Hepatocyte (in vitro differentiated cells): ENCODE data around the gene SEC63. TPM values are rescaled to one million over a fixed set of nuclear protein-coding genes. Genes with fewer than 3 reads are reported as not detected.
A peak's percentile ranks its signal among the peaks of the same experiment; 100 is the strongest.

Experiments used
- DNase-seq: peaks from one replicate; pipeline ENCODE4 v3.0.0-alpha.2; 2016; ENCODE audit warnings: low spot score
- H2AFZ ChIP-seq: fragments of 200-600 bp; sonication (generic); 2 replicates; pipeline ENCODE4 v1.6.0; 2016; ENCODE audit warnings: antibody characterized with exemption, mild to moderate bottlenecking
- H3K27ac ChIP-seq: fragments of 200-600 bp; sonication (generic); 2 replicates; pipeline ENCODE4 v1.5.1; 2016; ENCODE audit warnings: mild to moderate bottlenecking
- H3K27me3 ChIP-seq: fragments of 200-600 bp; sonication (generic); 2 replicates; pipeline ENCODE4 v1.6.1; 2016
- H3K36me3 ChIP-seq: fragments of 200-600 bp; sonication (generic); replicated peaks from 2 replicates; pipeline ENCODE4 v1.5.1; 2016; ENCODE audit warnings: low read depth; ENCODE audit not compliant: insufficient read depth
- H3K4me1 ChIP-seq: fragments of 200-600 bp; sonication (generic); 2 replicates; pipeline ENCODE4 v1.5.1; 2016; ENCODE audit warnings: mild to moderate bottlenecking, moderate library complexity; ENCODE audit not compliant: insufficient read depth
- H3K4me2 ChIP-seq: fragments of 200-600 bp; sonication (generic); 2 replicates; pipeline ENCODE4 v1.6.0; 2016
- H3K4me3 ChIP-seq: fragments of 200-600 bp; sonication (generic); 2 replicates; pipeline ENCODE4 v1.5.1; 2016; ENCODE audit warnings: mild to moderate bottlenecking
- H3K79me2 ChIP-seq: fragments of 200-600 bp; sonication (generic); 2 replicates; pipeline ENCODE4 v1.6.0; 2017; ENCODE audit warnings: mild to moderate bottlenecking
- H3K9me2 ChIP-seq: fragments of 200-600 bp; sonication (generic); replicated peaks from 2 replicates; pipeline ENCODE4 v1.6.0; 2017; ENCODE audit warnings: mild to moderate bottlenecking; ENCODE audit not compliant: insufficient read depth
- H3K9me3 ChIP-seq: fragments of 200-600 bp; sonication (generic); 2 replicates; pipeline ENCODE4 v1.5.1; 2016; ENCODE audit warnings: low read depth, mild to moderate bottlenecking
- H4K20me1 ChIP-seq: fragments of 200-600 bp; sonication (generic); 2 replicates; pipeline ENCODE4 v1.6.0; 2016; ENCODE audit warnings: mild to moderate bottlenecking; ENCODE audit not compliant: insufficient read depth, poor library complexity, severe bottlenecking
- EZH2 ChIP-seq: fragments of 200-600 bp; sonication (generic); IDR thresholded peaks from 2 replicates; pipeline ENCODE4 v1.6.1; 2016; ENCODE audit warnings: antibody characterized with exemption, mild to moderate bottlenecking, borderline replicate concordance
- EZH2phosphoT487 ChIP-seq: fragments of 200-600 bp; sonication (generic); IDR thresholded peaks from one replicate; pipeline ENCODE4 v1.6.1; 2018; ENCODE audit warnings: antibody characterized with exemption, mild to moderate bottlenecking, low read depth, moderate library complexity; ENCODE audit not compliant: unreplicated experiment, severe bottlenecking
- WGBS: methylation state at CpG from one replicate; pipeline ENCODE4 v1.1.6; 2016; ENCODE audit warnings: low lambda C conversion rate; ENCODE audit errors: missing lambda C conversion rate; 5-methylcytosine and 5-hydroxymethylcytosine counted together
- polyA plus RNA-seq: library from polyadenylated mRNA; unstranded; fragments of >200 nt; fragmentation: Nextera tagmentation; extraction: Ambion mirVana; gene quantifications from 2 replicates; pipeline ENCODE4 v1.2.1, GENCODE V29; 2016
- total RNA-seq: library from RNA; depleted of rRNA; stranded (reverse); fragments of >200 nt; gene quantifications from 2 replicates; pipeline ENCODE4 v1.2.3, GENCODE V29; 2014
- TF ChIP-seq, protein P1 (sequence below): fragments of 200-600 bp; sonication (generic); IDR thresholded peaks from 2 replicates; pipeline ENCODE4 v1.5.1; 2016; ENCODE audit warnings: antibody characterized with exemption, mild to moderate bottlenecking; ENCODE audit not compliant: poor library complexity

SEC63 gene
- total and polyA plus RNA-seq, 2 experiments from 2014 or later, result 36.6 to 131 TPM

DNA sequence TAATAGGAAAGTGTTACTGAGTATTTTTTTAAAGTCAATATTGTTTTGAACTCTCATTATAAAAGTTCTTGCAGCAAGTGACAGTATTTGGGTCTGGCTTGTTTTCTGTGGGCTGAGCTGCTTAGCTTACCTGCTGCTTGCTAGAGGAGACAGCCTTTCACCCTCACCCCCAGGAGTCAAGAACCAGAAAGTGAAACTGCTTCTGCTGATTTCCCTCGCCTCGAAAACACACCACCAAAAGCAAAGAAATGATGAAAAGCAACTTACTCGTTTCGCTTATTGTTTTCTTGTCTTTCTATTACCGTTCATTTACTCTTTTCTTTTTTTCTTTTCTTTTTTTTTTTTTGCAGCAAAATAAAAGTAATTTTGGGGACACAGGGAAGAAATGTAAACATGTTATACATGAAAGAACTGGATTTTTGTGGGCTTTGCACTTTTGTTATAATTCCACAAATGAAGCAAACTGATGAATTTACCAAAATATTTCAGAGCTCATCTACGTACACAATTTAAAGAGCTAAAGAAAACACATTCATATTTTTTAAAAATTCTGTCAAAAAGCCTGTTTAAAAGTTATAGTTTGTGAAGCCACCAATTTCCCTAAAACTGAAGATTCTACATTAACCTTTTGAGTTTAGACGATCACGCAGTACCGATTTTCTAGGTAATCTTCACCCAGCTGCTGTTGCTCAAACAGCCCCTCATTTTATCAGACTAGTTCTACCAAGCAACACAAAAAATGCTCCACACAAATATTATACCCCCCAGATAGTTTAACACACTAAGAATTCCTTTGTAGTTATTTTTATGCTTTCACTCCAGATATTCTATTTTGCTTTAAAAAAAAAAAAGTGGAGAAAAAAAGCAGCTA lies 135.6 kb downstream of the SEC63 start:
- 68% methylated on average over 9 of the region's 9 CpGs for WGBS
- Histone ChIP-seq H4K20me1 (no peaks in the 10 kb centered on the region), H3K4me3 (no peak overlapping the region), H3K36me3 (no peaks in the 10 kb centered on the region), H3K9me2 (no peaks in the 10 kb centered on the region), H3K27ac (no peak overlapping the region), H3K4me1 (peaks cover 17% of the 10 kb centered on the region), H3K4me2 (peak overlapping the region; percentile 27), H3K27me3 (no peaks in the 10 kb centered on the region), H3K9me3 (no peaks in the 10 kb centered on the region), H3K79me2 (no peaks in the 10 kb centered on the region), H2AFZ (no peak overlapping the region)
- DNase-seq, result no peak
- TF ChIP-seq EZH2phosphoT487 (no peak), EZH2 (no peak)
- TF ChIP-seq, protein P1, sequence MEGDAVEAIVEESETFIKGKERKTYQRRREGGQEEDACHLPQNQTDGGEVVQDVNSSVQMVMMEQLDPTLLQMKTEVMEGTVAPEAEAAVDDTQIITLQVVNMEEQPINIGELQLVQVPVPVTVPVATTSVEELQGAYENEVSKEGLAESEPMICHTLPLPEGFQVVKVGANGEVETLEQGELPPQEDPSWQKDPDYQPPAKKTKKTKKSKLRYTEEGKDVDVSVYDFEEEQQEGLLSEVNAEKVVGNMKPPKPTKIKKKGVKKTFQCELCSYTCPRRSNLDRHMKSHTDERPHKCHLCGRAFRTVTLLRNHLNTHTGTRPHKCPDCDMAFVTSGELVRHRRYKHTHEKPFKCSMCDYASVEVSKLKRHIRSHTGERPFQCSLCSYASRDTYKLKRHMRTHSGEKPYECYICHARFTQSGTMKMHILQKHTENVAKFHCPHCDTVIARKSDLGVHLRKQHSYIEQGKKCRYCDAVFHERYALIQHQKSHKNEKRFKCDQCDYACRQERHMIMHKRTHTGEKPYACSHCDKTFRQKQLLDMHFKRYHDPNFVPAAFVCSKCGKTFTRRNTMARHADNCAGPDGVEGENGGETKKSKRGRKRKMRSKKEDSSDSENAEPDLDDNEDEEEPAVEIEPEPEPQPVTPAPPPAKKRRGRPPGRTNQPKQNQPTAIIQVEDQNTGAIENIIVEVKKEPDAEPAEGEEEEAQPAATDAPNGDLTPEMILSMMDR, result no peak

GRCh38 chr6:107821591-107821990 lies 136.4 kb downstream of the SEC63 start:
- Histone ChIP-seq H4K20me1 (no peaks in the 10 kb centered on the region), H3K27me3 (no peaks in the 10 kb centered on the region), H3K36me3 (no peaks in the 10 kb centered on the region), H3K27ac (no peak overlapping the region), H3K4me3 (no peak overlapping the region), H3K9me2 (no peaks in the 10 kb centered on the region), H2AFZ (no peak overlapping the region), H3K9me3 (no peaks in the 10 kb centered on the region), H3K4me2 (no peak overlapping the region), H3K4me1 (peaks cover 23% of the 10 kb centered on the region), H3K79me2 (no peaks in the 10 kb centered on the region)
- 78% methylated on average over 5 of the region's 5 CpGs for WGBS
- DNase-seq, result no peak
- TF ChIP-seq, protein P1, result no peak
- TF ChIP-seq EZH2phosphoT487 (no peak), EZH2 (no peak)

DNA sequence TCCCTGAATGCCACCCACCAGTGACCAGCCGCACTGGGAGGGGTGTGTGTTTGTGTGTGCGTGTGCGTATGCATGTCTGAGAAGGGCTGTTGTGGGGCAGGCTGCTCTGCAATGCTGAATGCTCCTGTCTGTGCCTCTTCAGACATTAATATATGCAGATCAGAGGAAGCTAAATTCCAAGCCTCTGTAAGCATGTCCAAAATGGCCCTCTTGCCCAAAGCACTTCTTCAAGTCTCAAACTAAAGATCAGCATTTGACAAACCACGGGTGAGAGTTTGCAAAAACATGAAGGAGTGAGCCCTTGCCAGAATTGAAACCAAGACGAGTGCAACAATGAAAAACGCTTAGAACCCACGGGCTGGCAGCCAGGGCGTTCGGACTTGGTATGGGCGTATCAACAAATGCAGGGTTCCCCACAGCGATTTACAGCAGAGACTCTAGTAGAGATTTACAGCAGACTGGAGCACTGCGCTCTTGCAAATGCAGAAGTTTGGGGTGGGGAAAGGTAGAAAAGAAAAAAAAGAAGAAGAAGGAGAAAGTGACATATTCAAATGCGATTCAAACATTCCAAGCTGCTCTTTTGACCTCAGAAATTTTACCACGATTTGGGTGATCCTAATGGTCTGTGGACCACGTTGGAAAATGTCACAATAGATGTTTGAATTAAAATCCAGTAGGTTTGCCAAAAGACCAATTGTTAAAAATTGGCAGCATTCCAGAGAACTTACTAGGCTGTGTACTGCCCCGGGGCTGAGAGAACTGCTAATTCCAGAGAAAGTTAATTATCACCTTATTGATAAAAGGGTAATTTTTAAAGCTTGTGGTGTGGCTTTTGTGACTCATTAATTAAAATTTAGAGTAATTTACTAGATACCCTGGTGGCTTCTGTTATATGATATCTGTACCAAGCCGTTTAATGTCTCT lies 137.4 kb downstream of the SEC63 start:
- Histone ChIP-seq H4K20me1 (no peaks in the 10 kb centered on the region), H3K79me2 (no peaks in the 10 kb centered on the region), H3K9me3 (no peaks in the 10 kb centered on the region), H2AFZ (no peak overlapping the region), H3K4me3 (no peak overlapping the region), H3K4me1 (peaks cover 27% of the 10 kb centered on the region), H3K9me2 (no peaks in the 10 kb centered on the region), H3K36me3 (no peaks in the 10 kb centered on the region), H3K4me2 (peak overlapping the region; percentile 68), H3K27me3 (no peaks in the 10 kb centered on the region), H3K27ac (no peak overlapping the region)
- DNase-seq, result peak; percentile 35
- 45% methylated on average over 17 of the region's 17 CpGs for WGBS
- TF ChIP-seq EZH2phosphoT487, result no peak

DNA sequence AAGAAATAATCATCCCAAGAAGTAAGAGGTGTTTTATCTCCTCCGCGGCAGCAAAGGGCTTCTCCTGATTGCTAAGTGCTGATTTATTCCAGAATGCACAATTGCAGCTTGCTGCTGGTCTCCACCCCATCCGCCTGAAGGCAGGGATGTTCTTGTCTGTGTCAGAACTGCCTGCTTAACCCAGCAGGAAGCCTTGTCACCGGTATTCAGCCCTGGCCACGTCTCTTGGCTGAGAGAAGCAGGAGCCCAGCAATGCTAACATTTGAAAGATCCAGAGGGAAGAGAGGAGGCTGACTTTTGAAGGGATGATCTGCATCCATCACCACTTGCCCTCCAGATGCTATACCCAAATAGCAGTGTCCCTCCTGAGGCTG lies 138.1 kb downstream of the SEC63 start:
- no peaks in the 10 kb centered on the region for H3K9me2 ChIP-seq
- no peak overlapping the region for H3K4me3 ChIP-seq
- peak overlapping the region; percentile 68 for H3K4me2 ChIP-seq
- H3K79me2 ChIP-seq, result no peaks in the 10 kb centered on the region
- H3K4me1 ChIP-seq, result peaks cover 27% of the 10 kb centered on the region
- H3K36me3 ChIP-seq, result no peaks in the 10 kb centered on the region
- peak; percentile 36 for DNase-seq
- H2AFZ ChIP-seq, result no peak overlapping the region
- TF ChIP-seq EZH2, result no peak
- TF ChIP-seq EZH2phosphoT487, result no peak
- TF ChIP-seq, protein P1, result no peak
- no peaks in the 10 kb centered on the region for H3K27me3 ChIP-seq
- 23% methylated on average over 5 of the region's 5 CpGs for WGBS
- H3K27ac ChIP-seq, result no peak overlapping the region
- no peaks in the 10 kb centered on the region for H4K20me1 ChIP-seq
- no peaks in the 10 kb centered on the region for H3K9me3 ChIP-seq
